ENCODE measurements around the gene CSPG4.
A peak's percentile ranks its signal among the peaks of the same experiment; 100 is the strongest.

DNA sequence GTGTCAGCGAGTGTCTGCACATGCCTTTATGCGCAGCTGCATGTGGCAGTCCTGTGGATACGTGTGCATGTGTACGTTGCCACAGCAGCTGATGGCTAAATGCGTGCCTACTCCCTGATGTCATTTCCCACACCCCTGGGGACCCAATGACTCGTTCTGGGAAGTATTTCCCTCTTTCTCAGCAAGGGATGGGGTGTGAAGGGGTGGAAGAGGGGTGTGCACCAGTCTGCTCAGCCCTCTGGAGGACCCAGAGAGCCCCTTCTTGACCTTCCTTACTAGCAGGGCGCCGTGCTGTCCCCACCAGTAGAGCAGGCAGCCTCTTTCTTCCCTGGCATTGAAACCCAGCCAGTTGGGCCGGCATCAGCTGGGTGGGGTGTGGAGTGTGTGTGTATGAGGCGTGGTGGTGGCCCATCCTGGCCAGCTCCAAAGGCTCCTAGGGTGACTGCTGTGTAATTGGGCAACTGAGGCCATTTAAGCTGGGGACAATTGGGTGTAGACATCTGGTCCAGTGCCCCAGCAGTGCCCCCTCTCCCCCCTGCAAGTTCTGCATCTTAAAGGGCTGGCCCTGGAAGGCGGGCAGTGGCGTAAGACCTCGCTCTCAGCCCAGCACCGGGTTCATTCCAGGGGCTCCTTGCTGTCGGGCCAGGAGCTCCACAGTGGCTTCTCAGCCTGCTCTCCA is 45.7 kb downstream of the CSPG4 start:
- TF ChIP-seq POLR2A (IDR thresholded peaks at IDR 0.05) (no peak), POLR2AphosphoS5 (IDR thresholded peaks at IDR 0.05) (peak; percentile 28 to 85 (median 64))
- TF ChIP-seq, protein P1, sequence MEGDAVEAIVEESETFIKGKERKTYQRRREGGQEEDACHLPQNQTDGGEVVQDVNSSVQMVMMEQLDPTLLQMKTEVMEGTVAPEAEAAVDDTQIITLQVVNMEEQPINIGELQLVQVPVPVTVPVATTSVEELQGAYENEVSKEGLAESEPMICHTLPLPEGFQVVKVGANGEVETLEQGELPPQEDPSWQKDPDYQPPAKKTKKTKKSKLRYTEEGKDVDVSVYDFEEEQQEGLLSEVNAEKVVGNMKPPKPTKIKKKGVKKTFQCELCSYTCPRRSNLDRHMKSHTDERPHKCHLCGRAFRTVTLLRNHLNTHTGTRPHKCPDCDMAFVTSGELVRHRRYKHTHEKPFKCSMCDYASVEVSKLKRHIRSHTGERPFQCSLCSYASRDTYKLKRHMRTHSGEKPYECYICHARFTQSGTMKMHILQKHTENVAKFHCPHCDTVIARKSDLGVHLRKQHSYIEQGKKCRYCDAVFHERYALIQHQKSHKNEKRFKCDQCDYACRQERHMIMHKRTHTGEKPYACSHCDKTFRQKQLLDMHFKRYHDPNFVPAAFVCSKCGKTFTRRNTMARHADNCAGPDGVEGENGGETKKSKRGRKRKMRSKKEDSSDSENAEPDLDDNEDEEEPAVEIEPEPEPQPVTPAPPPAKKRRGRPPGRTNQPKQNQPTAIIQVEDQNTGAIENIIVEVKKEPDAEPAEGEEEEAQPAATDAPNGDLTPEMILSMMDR (IDR thresholded peaks at IDR 0.05): no peak
